ENCODE results near the gene ESRP2.

- TF ChIP-seq POLR2A (IDR thresholded peaks at IDR 0.05; ENCODE audit: low read depth, low read length) (no peak), POLR2AphosphoS5 (IDR thresholded peaks at IDR 0.05; ENCODE audit: low read depth, low read length) (no peak), TAF1 (IDR thresholded peaks at IDR 0.05; ENCODE audit: borderline replicate concordance, low read depth, low read length) (no peak)
These were observed 33.8 kb downstream of the ESRP2 start for GRCh38 chr16:68202091-68202519.

Measured in GM12892 (cell line).